HS-27A (cell line): ENCODE measurements around the gene HLA-B.

Experiments used
- DNase-seq: peaks from one replicate; pipeline ENCODE4 v3.0.0-alpha.2; 2012; ENCODE audit warnings: low read depth, missing footprints

Gene HLA-B

DNA sequence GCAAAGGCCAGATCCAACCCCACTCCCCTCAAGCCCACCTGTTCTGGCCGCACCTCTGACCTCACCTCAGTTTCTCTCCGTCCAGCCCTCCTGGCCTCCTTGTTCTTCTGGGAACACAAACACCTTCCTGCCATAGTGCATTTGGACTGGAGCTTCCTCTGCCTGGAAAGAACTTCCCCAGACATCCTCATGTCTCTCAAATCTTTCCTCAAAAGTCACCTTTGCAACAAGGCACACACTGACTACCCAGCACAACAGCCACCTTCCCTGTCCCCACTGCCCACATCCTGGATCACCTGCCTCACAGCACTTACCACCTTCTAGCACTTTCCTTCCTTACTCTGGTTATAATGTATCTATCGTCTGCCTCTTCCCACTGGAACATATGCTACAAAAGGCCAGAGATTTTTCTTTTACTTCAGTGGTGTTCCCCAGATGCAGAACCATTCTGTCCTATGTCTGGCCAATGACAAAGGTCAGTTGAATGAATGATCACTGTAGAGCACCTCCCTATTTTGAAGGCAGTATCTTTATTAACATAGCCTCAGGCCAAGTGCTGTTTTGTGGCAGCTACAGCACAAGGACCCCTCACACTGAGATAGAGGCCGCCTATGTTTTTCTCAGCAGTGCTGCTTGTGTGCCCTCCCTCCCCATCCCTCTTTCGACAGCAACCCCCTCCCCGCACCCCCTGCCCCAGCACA lies 4.1 kb downstream of the HLA-B start:
- no peak for DNase-seq

DNA sequence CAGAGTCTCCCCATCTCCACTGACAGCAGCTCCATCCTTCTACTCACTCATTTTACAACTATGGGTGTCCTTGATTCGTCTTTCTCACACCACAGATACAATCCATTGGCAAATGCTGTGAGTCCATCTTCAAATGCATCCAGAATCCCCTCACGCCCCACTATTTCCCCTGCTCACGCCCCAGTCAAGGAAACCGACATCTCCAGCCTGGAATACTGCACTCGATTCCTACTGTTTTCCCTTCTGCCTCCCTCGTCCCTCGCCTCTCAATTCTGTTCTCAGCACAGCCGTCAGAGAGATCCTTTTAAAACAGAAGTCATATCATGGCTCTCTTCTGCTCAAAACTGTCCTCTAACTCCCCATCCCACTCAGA lies 4.7 kb downstream of the HLA-B start:
- no peak for DNase-seq

DNA sequence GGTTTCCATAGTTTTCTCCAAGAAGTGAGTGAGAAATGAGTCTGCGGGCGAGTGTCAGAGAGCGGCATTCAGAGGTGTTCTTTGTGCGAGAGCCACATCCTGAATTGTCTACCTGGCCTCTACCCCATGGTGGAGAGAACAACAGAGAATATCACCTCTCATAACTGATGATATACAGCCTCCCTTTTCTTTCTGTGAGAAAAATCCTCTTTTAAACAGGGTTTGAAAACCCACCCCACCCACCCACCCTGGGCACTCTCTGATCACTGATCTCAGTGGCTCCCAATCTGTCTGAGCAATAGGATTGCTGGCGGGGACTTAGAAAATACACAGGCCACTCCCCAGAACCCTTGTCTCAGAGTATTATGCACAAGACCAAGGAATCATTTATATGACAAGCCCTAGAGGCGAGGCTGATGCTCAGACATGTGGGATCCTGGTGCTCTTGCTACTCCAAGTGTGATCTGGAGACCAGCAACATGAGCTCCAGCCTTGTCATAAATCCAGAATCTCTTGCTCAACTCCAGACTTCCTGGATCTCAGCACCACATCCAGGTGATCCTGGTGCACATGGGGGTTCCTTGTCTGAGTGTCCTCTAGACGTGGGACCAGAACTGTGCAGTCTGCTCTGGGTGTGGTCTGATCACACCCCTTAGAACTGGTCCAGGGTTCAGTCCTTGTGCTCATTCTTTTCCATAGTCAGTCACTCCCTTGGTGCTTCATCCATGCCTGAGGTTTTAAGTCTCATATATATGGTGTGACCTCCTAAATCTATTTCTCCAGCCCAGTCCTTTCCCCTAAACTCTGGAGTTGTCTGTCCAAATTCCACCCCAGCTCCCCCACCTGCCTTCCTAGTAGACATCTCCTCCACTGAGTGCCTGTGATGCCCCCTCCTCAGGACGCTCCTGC lies 5.3 kb downstream of the HLA-B start:
- DNase-seq, result no peak

DNA sequence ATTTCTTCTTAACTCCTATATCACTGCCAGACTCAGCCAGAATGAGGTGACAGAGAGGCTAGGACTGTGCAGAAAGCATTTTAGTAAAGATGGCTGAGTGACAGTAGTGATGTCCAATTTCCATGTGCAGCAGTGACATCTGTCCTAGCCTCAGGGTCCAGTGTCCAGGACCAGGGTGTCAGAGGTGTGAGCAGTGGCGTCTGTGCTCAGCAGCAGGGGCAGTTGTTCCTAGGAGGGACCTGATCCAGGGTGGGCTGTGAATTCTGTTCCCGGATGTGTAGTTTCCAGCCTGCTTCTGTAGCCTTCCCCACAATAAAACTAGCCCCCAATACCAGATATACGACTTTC lies 6.0 kb downstream of the HLA-B start:
- no peak for DNase-seq

GRCh38 chr6:31350196-31351032 lies 6.6 kb downstream of the HLA-B start:
- DNase-seq, result no peak

GRCh38 chr6:31349301-31349700 lies 7.7 kb downstream of the HLA-B start:
- DNase-seq, result no peak

GRCh38 chr6:31345026-31345730 lies 11.8 kb downstream of the HLA-B start:
- no peak for DNase-seq

DNA sequence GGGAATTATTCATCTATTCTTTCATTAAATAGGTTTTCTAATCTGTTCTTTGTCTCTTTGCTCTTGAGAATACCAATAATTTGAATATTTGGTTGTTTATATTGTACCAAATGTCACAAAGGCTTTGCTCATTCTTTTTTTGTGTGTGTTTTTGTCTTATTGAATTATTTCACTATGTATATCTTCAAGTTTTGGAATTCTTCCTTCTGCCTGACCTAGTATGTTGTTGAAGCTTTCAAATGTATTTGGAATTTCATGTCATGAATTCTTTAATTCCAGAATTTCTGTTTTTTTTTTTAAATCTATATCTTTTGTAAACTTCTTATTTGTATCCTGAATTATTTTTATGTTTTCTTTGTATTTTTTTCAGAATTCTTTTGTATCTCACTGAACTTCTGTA lies 16.8 kb downstream of the HLA-B start:
- no peak for DNase-seq

DNA sequence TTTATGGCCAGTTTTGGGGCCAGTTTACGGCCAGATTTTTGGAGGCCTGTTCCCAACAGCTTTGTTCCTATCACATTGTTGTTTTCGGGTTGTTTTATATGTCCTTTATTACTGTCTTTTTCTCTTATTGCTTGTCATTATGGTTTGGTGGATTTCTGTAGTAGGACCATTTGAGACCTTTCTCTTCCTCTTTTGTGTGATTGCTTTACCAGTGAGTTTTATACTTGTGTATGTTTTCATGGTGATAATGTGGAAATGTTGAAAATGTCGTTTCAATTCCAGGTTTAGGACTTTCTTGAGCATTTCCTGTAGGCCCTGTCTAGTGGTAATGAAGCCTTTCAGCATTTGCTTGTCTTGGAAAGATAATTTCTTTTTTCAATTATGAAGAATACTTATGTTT lies 17.8 kb downstream of the HLA-B start:
- DNase-seq, result no peak

DNA sequence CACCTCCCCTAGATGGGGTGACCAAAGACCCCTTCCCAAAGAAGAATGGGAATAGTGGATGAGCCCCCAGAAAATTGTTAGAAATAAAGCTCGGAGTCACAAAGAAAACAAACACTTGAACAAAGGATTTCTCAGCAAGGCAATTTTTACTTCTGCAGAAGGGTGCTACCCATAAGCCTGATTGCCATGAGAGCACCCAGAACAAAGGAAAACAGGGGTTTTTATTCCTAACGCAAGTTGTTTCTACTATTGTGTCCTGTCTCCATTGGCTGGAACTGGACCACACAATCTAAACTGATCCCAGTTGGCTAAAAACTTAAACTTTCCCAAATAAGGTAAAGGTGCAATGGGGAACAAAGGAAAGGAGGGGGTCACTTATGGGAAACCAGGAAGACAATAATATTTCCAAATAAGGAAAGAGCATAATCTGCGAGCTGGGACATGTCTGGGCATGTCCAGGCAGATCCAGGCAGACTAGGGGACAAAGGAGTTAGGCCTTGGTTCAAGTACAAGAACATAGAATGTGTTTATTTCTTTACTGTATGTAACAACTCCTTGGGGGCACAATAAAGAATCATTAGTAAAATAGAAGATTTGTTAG lies 20.0 kb downstream of the HLA-B start:
- DNase-seq, result no peak

GRCh38 chr6:31332637-31333602 lies 24.1 kb downstream of the HLA-B start:
- DNase-seq, result no peak

GRCh38 chr6:31328355-31328960 lies 28.5 kb downstream of the HLA-B start:
- DNase-seq, result no peak

GRCh38 chr6:31321820-31322219 lies 35.2 kb downstream of the HLA-B start:
- DNase-seq, result no peak

DNA sequence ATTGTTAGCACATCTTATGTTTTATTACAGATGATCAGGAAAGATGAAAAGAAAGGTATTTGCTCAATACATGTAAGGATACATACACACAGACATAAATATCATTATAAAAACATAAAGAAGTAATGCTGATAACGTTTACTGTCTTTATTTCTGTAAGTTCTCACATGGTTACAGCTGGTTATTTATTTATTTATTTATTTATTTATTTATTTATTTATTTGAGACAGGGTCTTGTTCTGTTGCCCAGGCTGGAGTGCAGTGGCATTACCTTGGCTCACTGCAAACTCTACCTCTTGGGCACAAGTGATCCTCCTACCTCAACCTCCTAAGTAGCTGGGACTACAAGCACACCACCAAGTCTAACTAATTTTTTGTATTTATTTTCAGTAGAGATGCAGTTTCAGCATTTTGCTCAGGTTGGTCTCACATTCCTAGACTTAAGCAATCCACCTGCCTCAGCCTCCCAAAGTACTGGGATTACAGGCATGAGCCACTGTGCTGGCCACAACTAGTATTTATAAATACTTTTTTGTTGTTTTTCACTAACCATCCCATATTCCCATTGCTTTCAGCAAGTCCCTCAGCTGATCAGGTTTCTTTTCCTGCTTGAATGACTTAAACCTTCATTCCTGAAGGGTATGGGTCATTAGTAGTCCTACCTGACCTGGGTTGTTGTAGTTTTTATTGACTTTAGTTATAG lies 35.8 kb downstream of the HLA-B start:
- no peak for DNase-seq

GRCh38 chr6:31317036-31317435 lies 39.9 kb downstream of the HLA-B start:
- no peak for DNase-seq

DNA sequence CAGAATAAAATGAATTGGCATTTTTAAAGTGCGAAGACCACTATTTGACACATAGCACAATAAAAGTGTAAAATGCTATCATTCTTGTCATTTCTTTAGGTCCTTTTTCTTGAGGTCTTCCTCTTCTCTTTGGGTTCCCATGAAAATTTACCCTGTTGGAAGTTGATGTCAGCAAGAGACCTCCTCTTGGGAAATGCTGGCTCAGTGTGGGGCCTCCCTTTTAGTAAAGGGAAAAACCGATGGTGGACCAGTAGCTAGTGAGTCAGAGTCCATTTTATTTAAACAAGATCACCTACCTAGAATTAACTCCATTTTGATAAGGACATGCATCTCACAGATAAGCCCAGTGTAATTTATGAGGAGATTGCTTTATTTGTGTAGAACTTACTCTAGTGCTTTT lies 47.3 kb downstream of the HLA-B start:
- DNase-seq, result no peak

GRCh38 chr6:31308845-31309175 lies 48.2 kb downstream of the HLA-B start:
- no peak for DNase-seq

DNA sequence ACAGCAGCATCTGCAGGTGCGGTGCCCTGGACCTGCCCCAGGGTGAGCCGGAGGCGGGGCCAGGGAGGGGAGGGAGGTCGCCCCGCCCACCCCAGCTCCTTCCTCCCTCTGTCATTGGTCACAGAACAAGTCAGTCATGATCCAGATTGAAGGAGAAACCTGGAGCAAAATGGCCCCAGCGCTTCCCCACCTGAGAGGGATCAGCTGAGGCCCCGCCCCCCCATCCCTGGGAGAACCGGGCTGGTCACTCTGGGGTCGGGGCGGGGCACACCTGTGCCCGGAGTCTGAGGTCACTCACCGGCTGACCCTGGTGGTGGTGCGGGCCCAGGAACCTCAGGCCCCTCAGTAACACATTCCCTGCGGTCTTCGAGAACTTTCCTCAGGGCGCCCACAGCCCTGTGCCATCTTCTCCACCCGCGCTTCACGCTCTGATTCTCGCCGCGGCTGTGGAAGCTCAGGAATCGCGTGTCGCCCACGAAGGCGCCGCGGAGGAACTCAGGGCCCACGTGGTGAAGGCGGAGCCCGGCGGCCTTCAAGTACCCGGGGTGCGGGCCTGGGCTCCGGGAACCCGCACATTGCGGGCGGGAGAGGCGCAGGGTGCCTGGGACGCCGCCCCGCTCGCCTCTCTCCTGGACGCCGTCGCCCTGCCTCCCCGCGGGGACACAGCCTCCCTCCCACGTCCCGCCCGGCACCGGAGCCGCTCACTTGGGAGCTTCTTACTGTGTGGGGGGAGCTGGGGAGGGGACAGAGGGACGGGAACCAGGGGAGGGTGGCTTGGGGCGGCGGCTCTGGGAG lies 48.7 kb downstream of the HLA-B start:
- DNase-seq, result no peak

DNA sequence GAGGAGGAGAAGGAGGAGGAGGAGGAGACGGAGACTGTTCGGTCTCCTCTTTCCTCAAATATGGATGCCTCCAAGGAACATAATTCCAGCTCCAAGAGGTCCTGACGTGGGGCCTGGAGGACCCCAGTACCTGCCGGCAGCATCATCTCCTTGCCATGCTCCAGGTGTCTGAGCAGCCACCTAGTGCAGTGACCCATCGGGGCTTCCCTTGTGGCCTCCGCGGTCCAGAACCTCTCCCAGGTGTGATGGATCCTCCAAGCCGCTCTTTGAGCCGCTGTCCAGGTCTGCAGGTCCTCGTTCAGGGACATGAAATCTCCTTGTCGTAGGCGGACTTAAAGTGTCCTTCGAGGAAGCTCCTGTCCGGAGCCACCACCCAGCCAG lies 49.3 kb downstream of the HLA-B start:
- no peak for DNase-seq
